ENCODE data around the gene PDGFB. TPM values are rescaled to one million over a fixed set of nuclear protein-coding genes. Genes with fewer than 3 reads are reported as not detected.
A peak's percentile ranks its signal among the peaks of the same experiment; 100 is the strongest.

The PDGFB gene
- total and polyA plus RNA-seq, 2 experiments from 2014 or later: 2.2 to 8.0 TPM

- Histone ChIP-seq H3K4me1 (ENCODE audit: insufficient read depth) (peaks cover 35% of the 10 kb centered on the region), H2AFZ (no peak overlapping the region), H4K20me1 (replicated peaks; ENCODE audit: insufficient read depth) (no peaks in the 10 kb centered on the region), H3K27ac (ENCODE audit: low read depth) (peak overlapping the region; percentile 97), H3K4me3 (peak overlapping the region; percentile 37; the same call in 1 of the 2 replicates), H3K4me2 (peak overlapping the region; percentile 73), H3K27me3 (ENCODE audit: insufficient read depth) (peaks cover 5% of the 10 kb centered on the region; the same call in 1 of the 2 replicates), H3K36me3 (ENCODE audit: insufficient read depth) (no peaks in the 10 kb centered on the region), H3K79me2 (replicated peaks; ENCODE audit: insufficient read depth) (no peaks in the 10 kb centered on the region), H3K9me2 (ENCODE audit: insufficient read depth) (no peaks in the 10 kb centered on the region), H3F3A (replicated peaks; ENCODE audit: low read depth) (peaks cover 17% of the 10 kb centered on the region)
- H3K36me3 Mint-ChIP-seq (ENCODE audit: low read depth): peaks cover 26% of the 10 kb centered on the region
- peaks cover 17% of the 10 kb centered on the region for H3K27me3 Mint-ChIP-seq (ENCODE audit: insufficient read depth, low read depth, poor library complexity)
- H3K27ac Mint-ChIP-seq: no peak overlapping the region
- DNase-seq (ENCODE audit: low spot score): peak; percentile 86
- peaks cover 3% of the 10 kb centered on the region; the same call in 2 of the 3 replicates for H3K9me3 Mint-ChIP-seq
- peak; percentile 66 for ATAC-seq
- H3K4me3 Mint-ChIP-seq: peak overlapping the region; percentile 59
- peaks cover 46% of the 10 kb centered on the region for H3K4me1 Mint-ChIP-seq
- TF ChIP-seq EZH2phosphoT487 (IDR thresholded peaks at IDR 0.05; ENCODE audit: unreplicated experiment) (no peak), ZNF114 (CRISPR knock-in tag; IDR thresholded peaks at IDR 0.05) (no peak), CTCF (conservative IDR thresholded peaks at IDR 0.05; ENCODE audit: low read depth in 2 of 2) (0 out of 4 replicates have a peak, but pooled peaks of 1 of the 2 experiments have one; percentile 23), POLR2AphosphoS5 (IDR thresholded peaks at IDR 0.05; ENCODE audit: low read depth) (peak; percentile 24; the same call in 1 of the 2 replicates), NANOG (IDR thresholded peaks at IDR 0.05; ENCODE audit: borderline replicate concordance) (peak; percentile 18; the same call in 1 of the 2 replicates), ETS1 (IDR thresholded peaks at IDR 0.05) (peak; percentile 32; the same call in 1 of the 2 replicates)
These were observed 14.3 kb downstream of the PDGFB start for GRCh38 chr22:39230261-39231196.

GRCh38 chr22:39229688-39230260 lies 15.0 kb downstream of the PDGFB start:
- Mint-ChIP-seq H3K27ac (no peak overlapping the region), H3K4me1 (peaks cover 42% of the 10 kb centered on the region), H3K27me3 (ENCODE audit: insufficient read depth, low read depth, poor library complexity) (peaks cover 15% of the 10 kb centered on the region), H3K9me3 (peaks cover 3% of the 10 kb centered on the region; the same call in 2 of the 3 replicates), H3K4me3 (peak overlapping the region; percentile 59), H3K36me3 (ENCODE audit: low read depth) (peaks cover 30% of the 10 kb centered on the region)
- Histone ChIP-seq H3K4me1 (ENCODE audit: insufficient read depth) (peaks cover 28% of the 10 kb centered on the region), H3K9me2 (ENCODE audit: insufficient read depth) (no peaks in the 10 kb centered on the region), H3K27ac (ENCODE audit: low read depth) (peak overlapping the region; percentile 97), H3K79me2 (replicated peaks; ENCODE audit: insufficient read depth) (no peaks in the 10 kb centered on the region), H3F3A (replicated peaks; ENCODE audit: low read depth) (peaks cover 17% of the 10 kb centered on the region), H4K20me1 (replicated peaks; ENCODE audit: insufficient read depth) (no peaks in the 10 kb centered on the region), H3K4me2 (peak overlapping the region; percentile 73), H2AFZ (no peak overlapping the region), H3K4me3 (peak overlapping the region; percentile 37; the same call in 1 of the 2 replicates), H3K27me3 (ENCODE audit: insufficient read depth) (peaks cover 5% of the 10 kb centered on the region; the same call in 1 of the 2 replicates), H3K36me3 (ENCODE audit: insufficient read depth) (no peaks in the 10 kb centered on the region)
- DNase-seq (ENCODE audit: low spot score): no peak
- peak; percentile 20 for ATAC-seq
- no peak for TF ChIP-seq ZNF331 (CRISPR knock-in tag; IDR thresholded peaks at IDR 0.05; ENCODE audit: low read depth)
- TF ChIP-seq NANOG (IDR thresholded peaks at IDR 0.05; ENCODE audit: borderline replicate concordance): no peak
- no peak for TF ChIP-seq EZH2 (IDR thresholded peaks at IDR 0.05; ENCODE audit: low read depth, unreplicated experiment)
- no peak for TF ChIP-seq ZNF462 (CRISPR knock-in tag; IDR thresholded peaks at IDR 0.05)
- no peak for TF ChIP-seq ZNF114 (CRISPR knock-in tag; IDR thresholded peaks at IDR 0.05)

Measured in GM23338 (cell line).